ENCODE results near the gene TNFAIP3. TPM values are rescaled to one million over a fixed set of nuclear protein-coding genes. Genes with fewer than 3 reads are reported as not detected.

Gene TNFAIP3
- total RNA-seq, 1 donor from 2014 or later: 68.9 TPM

DNA sequence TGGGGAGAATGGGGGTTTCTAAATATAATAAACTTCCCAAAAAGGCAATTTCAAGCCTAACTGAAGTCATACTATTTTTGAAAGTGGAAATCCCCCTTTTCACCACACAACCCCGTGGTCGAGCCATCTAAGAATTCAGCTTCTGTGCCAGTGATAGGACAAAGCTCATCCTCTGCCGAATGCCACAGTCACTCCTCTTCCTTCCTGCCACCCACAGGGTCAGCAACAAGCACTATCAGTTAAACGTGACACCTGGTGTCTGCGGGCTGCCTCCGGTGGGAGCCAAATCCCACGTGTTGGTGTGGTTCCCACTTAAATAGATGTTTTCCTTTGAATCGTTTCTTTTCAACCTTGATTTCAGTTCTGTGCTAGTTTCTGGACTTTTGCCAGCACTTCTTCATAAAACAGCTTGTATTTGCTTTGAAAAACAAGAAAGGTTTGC lies 60.7 kb downstream of the TNFAIP3 start:
- no peak overlapping the region for H3K27ac Mint-ChIP-seq
- DNase-seq (ENCODE audit: low spot score in 2 of 2, unreplicated experiment in 2 of 2): no peak

DNA sequence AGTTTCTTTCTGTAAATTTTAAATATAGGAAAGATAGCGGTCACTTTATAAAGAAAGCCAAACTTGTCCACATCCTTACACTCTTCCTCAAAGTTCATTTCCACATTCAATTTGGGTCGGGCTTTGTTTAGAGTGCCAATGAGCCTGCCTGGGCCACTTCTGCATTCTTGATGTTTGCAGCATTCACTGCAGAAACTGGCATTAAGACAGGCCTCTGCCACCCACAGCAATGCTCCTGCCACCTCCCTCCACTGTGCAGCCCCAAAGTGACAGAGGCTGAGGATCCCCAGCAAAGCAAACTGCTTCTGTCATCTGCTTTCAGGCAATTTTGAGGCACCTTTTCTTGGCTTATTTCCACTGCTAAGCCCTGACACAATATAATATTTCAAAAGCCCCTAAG lies 61.2 kb downstream of the TNFAIP3 start:
- Mint-ChIP-seq H3K4me3 (no peak overlapping the region), H3K36me3 (no peaks in the 10 kb centered on the region), H3K9me3 (no peaks in the 10 kb centered on the region)

More for the DNA sequence above, 60.7 kb downstream of the TNFAIP3 start:
- no peaks in the 10 kb centered on the region for H3K9me3 Mint-ChIP-seq
- no peaks in the 10 kb centered on the region for H3K27me3 Mint-ChIP-seq (ENCODE audit: low read depth)
- H3K36me3 Mint-ChIP-seq: no peaks in the 10 kb centered on the region
- H3K4me1 Mint-ChIP-seq: peaks cover 32% of the 10 kb centered on the region
- TF ChIP-seq, protein P1, sequence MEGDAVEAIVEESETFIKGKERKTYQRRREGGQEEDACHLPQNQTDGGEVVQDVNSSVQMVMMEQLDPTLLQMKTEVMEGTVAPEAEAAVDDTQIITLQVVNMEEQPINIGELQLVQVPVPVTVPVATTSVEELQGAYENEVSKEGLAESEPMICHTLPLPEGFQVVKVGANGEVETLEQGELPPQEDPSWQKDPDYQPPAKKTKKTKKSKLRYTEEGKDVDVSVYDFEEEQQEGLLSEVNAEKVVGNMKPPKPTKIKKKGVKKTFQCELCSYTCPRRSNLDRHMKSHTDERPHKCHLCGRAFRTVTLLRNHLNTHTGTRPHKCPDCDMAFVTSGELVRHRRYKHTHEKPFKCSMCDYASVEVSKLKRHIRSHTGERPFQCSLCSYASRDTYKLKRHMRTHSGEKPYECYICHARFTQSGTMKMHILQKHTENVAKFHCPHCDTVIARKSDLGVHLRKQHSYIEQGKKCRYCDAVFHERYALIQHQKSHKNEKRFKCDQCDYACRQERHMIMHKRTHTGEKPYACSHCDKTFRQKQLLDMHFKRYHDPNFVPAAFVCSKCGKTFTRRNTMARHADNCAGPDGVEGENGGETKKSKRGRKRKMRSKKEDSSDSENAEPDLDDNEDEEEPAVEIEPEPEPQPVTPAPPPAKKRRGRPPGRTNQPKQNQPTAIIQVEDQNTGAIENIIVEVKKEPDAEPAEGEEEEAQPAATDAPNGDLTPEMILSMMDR (IDR thresholded peaks at IDR 0.05; ENCODE audit: unreplicated experiment): no peak
- H3K4me3 Mint-ChIP-seq: no peak overlapping the region

DNA sequence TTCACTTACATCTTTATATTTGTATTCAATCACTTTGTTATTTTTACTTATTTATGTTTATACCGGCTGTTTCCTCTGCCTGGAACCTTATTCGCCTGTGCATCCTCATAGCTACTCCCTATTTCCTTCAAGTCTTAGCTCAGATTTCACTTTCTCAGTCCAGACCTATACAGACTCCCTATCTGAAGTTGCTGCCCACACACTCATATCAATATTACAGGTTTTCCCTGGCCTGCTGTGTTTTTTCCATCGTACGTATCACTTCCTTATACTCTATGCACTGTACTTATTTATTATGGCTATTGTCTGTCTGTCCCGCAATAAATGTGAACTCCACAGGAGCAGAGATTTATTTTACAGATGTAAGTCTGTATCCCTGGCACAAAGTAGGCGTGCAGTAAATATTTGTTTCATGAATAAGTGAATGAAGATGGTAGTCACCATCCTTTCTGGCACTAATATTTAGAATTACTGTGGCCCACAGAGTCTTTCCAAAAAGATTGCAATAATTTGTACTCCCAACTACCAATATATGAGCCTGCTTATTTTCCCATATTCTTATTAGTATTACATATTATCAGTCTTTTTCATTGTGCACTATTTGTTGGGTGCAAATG lies 64.9 kb downstream of the TNFAIP3 start:
- H3K36me3 Mint-ChIP-seq: peaks cover 7% of the 10 kb centered on the region
- H3K27me3 Mint-ChIP-seq (ENCODE audit: low read depth): no peaks in the 10 kb centered on the region
- H3K4me3 Mint-ChIP-seq: no peak overlapping the region
- H3K4me1 Mint-ChIP-seq: peaks cover 17% of the 10 kb centered on the region
- no peak overlapping the region for H3K27ac Mint-ChIP-seq
- TF ChIP-seq, protein P1 (IDR thresholded peaks at IDR 0.05; ENCODE audit: unreplicated experiment): no peak
- H3K9me3 Mint-ChIP-seq: peaks cover 14% of the 10 kb centered on the region
- DNase-seq (ENCODE audit: low spot score in 2 of 2, unreplicated experiment in 2 of 2): no peak

More for the DNA sequence above, 61.2 kb downstream of the TNFAIP3 start:
- H3K27ac Mint-ChIP-seq: no peak overlapping the region
- TF ChIP-seq, protein P1 (IDR thresholded peaks at IDR 0.05; ENCODE audit: unreplicated experiment): no peak
- DNase-seq (ENCODE audit: low spot score in 2 of 2, unreplicated experiment in 2 of 2): no peak
- H3K27me3 Mint-ChIP-seq (ENCODE audit: low read depth): no peaks in the 10 kb centered on the region
- peaks cover 32% of the 10 kb centered on the region for H3K4me1 Mint-ChIP-seq

Other genes with a start within 250 kb of the TNFAIP3 start
- gene PERP, start 240.2 kb downstream of the TNFAIP3 start, total RNA-seq: 54.4 to 57.6 TPM (median 55.6 TPM) in 3 replicates

All from mesothelial cell of epicardium (in vitro differentiated cells).